ENCODE measurements around the gene PI3. TPM values are rescaled to one million over a fixed set of nuclear protein-coding genes. Genes with fewer than 3 reads are reported as not detected.

The PI3 gene
- total RNA-seq, 4 donors from 2014 or later, result 3.4 to 70.2 (median 58.7) TPM; not detected in 1

DNA sequence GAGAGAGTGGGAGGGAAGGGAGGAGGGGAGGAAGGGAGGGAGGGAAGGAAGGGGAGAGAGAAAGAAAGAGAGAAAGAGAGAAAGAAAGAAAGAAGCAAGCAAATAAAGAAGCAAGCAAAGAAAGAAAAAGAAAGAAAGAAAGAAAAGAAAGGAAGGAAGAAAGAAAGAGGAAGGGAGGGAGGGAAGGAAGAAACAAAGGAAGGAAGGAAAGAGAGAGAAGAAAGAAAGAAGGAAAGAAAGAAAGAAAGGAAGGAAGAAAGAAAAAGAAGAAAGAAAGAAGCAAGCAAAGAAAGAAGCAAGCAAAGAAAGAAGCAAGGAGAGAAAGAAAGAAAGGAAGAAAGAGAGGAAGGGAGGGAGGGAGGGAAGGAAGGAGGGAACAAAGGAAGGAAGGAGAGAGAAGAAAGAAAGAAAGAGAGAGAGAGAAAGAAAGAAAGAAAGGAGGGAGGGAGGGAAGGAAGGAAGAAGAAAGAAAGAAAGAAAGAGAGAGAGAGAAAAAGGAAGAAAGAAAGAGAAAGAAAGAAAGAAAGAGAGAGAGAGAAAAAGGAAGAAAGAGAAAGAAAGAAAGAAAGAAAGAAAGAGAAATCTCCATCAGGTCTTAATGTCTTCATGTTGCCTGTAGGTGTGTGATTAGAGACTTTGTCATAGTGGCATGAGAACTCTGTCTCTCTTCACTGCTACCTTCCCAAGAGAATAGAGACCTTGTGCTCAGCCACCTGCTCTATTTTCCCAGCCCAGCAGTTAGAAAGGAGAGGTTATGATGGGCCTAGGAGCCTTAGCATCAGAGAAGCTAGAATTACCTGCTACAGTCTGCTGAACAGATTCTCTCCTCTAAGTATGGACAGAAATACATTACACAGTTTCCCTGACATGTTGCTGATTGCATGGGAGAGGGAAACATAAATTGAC lies 37.1 kb downstream of the PI3 start:
- Histone ChIP-seq H3K27ac (no peak overlapping the region), H3K36me3 (no peaks in the 10 kb centered on the region), H3K9me3 (no peaks in the 10 kb centered on the region), H3K27me3 (no peaks in the 10 kb centered on the region), H3K4me1 (no peaks in the 10 kb centered on the region), H3K4me3 (no peak overlapping the region)
- TF ChIP-seq CTCF (IDR thresholded peaks at IDR 0.05), result no peak
- TF ChIP-seq POLR2A (IDR thresholded peaks at IDR 0.05), result no peak
- DNase-seq, result no peak

- no peaks in the 10 kb centered on the region for H3K27me3 ChIP-seq
- no peak overlapping the region for H3K4me3 ChIP-seq
- TF ChIP-seq CTCF (IDR thresholded peaks at IDR 0.05), result no peak
- TF ChIP-seq POLR2A (IDR thresholded peaks at IDR 0.05), result no peak
- no peaks in the 10 kb centered on the region for H3K4me1 ChIP-seq
- DNase-seq, result no peak
- H3K36me3 ChIP-seq, result no peaks in the 10 kb centered on the region
- no peak overlapping the region for H3K27ac ChIP-seq
- H3K9me3 ChIP-seq, result no peaks in the 10 kb centered on the region
Measured at GRCh38 chr20:45212836-45213235, 38.1 kb downstream of the PI3 start.

DNA sequence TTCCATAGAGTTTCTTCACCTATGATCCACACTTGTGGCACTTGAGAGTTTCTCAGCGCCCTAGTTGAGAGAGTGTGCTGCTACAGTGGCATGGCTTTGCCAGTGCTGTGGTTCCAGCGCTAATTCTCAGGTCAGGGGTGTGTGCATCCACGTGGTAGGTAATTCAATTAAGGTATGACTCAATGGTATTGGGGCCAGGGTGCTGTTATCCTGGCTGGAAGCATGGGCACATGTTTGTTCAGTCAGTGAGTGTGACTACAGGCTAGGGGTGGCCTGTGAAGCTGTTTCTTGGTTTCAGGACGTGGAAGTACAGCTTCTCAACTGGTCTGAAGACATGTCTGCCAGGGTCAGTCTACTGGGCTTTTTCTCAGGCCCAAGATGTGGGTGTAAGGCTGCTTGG lies 43.4 kb downstream of the PI3 start:
- no peak overlapping the region for H3K4me3 ChIP-seq
- no peak overlapping the region for H3K27ac ChIP-seq
- H3K36me3 ChIP-seq, result no peaks in the 10 kb centered on the region
- no peaks in the 10 kb centered on the region for H3K27me3 ChIP-seq
- H3K9me3 ChIP-seq, result no peaks in the 10 kb centered on the region
- no peaks in the 10 kb centered on the region for H3K4me1 ChIP-seq
- DNase-seq, result no peak
- TF ChIP-seq POLR2A (IDR thresholded peaks at IDR 0.05) (no peak), CTCF (IDR thresholded peaks at IDR 0.05) (no peak)

GRCh38 chr20:45218636-45219035 lies 43.9 kb downstream of the PI3 start:
- Histone ChIP-seq H3K4me1 (no peaks in the 10 kb centered on the region), H3K9me3 (no peaks in the 10 kb centered on the region), H3K4me3 (no peak overlapping the region), H3K27ac (no peak overlapping the region), H3K27me3 (no peaks in the 10 kb centered on the region), H3K36me3 (no peaks in the 10 kb centered on the region)
- TF ChIP-seq CTCF (IDR thresholded peaks at IDR 0.05) (no peak), POLR2A (IDR thresholded peaks at IDR 0.05) (no peak)
- DNase-seq, result no peak

GRCh38 chr20:45221076-45221475 lies 46.4 kb downstream of the PI3 start, which contains the start of gene SEMG2:
TSS of gene SEMG2 (plus strand) at chr20:45221373. CDS start at chr20:45221390, 17 bp downstream.
- Histone ChIP-seq H3K4me1 (no peaks in the 10 kb centered on the region), H3K27ac (no peak within 1 kb of the TSS), H3K9me3 (no peaks in the 10 kb centered on the region), H3K27me3 (no peaks in the 10 kb centered on the region), H3K4me3 (no peak within 1 kb of the TSS), H3K36me3 (no peaks in the 10 kb centered on the region)
- no peak for TF ChIP-seq CTCF (IDR thresholded peaks at IDR 0.05)
- no peak for TF ChIP-seq POLR2A (IDR thresholded peaks at IDR 0.05)
- no peak for DNase-seq
